ENCODE data around the gene IRF9. TPM values are rescaled to one million over a fixed set of nuclear protein-coding genes. Genes with fewer than 3 reads are reported as not detected.
A peak's percentile ranks its signal among the peaks of the same experiment; 100 is the strongest.
"Not testable (repeated sequence)": the region's sequence is repeated elsewhere in the genome, so short reads cannot be mapped to it uniquely, and the experiment has no call there.

The IRF9 gene
- total RNA-seq, 1 donor from 2014 or later: 43.4 TPM

DNA sequence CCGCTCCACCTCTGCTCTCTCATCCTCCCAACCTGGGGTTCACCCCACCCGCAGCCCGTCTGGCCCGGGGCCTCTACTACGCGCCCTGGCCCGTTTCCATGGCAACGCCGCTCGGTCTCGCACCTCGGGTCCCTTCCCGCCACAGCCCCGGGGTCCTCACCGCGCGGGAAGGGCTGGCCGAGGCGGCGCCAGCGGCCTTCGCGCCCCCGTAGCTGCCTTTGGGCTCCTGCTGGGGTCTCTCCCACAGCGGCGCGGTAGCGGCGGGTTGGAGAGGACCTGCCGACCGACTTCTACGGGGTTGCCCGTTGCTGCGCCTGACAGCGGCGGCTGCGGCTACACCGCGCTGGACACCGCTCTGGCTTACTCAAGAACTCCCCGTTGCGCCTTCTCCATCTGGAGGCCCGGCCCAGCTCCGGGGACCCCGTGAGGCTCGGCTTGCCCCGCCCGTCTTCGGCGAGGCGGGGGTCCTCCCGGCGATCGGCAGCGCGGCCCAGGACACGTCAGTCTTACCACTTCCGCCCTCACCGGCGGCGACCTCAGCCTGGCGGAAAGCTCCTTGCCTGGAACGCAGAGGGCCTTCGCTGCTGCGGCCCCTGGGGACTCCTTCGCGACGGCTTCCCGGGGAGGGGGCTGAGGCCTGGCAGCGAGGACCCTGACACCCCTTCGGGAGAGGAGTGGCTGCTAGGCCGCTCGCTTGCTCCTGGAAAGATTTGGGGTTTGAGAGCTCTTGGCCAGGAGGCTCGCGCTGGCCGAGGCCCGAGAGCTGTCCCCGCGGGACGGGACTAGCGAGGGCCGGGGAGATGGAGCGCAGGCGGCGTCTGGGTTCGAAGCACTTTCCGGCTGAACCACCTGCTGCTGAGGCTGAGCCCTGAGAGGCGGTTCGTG is 34.4 kb downstream of the IRF9 start, which contains the start of gene TM9SF1:
Gene TM9SF1, minus strand, starts transcription at position 256 of the 885 bp plus-strand sequence. CDS start 422 bp downstream, outside the sequence.
- DNase-seq: peak; percentile 83

DNA sequence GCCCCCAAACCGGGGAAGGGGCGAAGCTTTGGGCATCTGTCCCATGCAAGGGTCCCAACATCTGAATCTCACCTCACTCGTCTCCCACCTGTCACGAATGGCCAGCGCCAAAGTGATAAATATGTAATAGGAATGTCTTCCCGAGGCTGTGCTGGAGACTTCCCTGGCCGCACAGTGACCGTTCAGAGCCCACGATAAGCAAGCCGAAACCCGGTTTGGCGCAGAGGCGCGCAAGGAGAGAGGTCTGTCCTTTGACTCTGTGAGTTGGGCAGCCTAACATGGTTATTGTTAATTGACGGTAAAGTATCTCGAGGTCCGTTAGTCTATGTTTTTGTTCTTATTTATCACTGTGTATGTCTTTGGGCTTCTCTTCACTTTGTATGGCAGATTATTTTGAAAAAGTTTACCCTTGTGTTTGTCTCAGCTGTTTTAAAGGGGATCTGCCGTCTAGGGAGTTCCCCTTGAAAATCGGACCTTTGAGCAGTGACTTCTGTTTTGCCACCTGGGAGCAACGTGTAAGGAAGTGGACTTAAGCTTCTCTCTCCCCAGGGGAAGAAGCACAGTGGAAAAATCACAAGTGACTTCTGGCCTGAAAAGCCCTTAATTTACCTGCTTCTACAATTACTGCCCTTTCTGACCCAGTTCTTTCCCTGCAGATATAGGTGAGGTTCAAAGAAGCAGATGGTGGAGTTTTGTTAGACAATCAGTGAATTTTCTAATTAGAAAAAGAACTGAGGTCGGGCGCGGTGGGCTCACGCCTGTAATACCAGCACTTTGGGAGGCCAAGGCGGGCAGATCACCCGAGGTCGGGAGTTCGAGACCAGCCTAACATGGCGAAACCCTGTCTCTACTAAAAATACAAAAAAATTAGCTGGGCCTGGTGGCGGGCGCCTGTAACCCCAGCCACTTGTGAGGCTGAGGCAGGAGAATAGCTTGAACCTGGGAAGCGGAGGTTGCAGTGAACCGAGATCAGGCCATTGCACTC is 35.3 kb downstream of the IRF9 start:
- DNase-seq: peak; percentile 16

DNA sequence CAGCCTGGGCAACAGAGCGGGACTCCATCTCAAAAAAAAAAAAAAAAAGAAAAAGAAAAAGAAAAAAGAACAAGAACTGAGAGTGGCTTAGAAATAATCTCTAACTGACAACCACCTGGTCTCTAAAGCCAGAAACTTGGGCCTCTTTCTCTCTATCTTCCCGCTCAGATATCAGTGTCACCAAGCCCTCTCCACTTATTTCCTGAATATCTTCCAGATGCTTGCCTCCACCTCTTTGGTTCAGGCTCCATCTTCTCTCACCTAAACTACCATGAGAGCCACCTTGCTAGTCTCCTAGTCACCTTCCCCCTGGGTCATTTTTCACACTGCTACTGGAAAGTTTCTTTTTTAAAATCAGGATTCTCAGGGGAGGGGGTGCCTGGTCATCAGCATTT is 36.0 kb downstream of the IRF9 start:
- no peak for DNase-seq

DNA sequence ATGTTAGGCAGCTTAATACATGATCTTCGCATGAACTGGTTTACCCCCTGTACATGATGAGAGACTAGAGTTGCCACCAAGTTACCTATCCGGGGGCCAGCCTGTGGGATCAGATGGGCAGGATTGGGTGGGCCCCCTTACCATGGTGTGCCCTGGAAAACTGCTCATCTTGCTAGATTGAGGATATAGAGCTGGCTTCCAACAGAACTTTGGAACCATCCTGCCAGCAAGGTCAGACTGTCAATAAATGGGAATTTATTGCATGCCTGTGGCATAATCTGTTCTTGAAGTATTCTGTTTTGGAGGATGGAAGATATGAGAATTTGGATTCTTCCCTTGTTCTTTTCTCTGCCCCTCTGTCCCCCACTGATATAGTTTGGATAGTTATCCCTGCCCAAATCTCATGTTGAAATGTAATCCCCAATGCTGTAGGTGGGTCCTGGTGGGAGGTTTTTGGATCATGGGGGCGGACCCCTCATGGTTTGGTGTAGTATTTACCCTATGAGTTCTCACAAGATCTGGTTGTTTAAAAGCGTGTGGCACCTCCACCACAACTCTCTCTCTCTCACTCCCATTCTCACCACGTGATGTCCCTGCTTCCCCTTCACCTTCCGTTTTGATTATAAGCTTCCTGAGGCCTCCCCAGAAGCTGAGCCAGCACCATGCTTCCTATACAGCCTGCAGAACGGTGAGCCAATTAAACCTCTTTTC is 37.9 kb downstream of the IRF9 start:
- no peak for DNase-seq

DNA sequence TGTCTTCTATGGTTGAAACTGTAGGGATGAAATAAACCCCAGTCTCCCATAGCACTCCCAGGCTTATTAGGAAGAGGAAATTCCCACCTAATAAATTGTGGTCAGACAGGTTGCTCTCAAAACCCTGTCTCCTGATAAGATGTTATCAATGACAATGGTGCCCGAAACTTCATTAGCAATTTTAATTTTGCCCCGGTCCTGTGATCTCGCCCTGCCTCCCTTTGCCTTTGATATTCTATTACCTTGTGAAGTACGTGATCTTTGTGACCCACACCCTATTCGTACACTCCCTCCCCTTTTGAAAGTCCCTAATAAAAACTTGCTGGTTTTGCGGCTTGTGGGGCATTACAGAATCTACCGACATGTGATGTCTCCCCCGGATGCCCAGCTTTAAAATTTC is 41.5 kb downstream of the IRF9 start:
- DNase-seq: not testable (repeated sequence)

DNA sequence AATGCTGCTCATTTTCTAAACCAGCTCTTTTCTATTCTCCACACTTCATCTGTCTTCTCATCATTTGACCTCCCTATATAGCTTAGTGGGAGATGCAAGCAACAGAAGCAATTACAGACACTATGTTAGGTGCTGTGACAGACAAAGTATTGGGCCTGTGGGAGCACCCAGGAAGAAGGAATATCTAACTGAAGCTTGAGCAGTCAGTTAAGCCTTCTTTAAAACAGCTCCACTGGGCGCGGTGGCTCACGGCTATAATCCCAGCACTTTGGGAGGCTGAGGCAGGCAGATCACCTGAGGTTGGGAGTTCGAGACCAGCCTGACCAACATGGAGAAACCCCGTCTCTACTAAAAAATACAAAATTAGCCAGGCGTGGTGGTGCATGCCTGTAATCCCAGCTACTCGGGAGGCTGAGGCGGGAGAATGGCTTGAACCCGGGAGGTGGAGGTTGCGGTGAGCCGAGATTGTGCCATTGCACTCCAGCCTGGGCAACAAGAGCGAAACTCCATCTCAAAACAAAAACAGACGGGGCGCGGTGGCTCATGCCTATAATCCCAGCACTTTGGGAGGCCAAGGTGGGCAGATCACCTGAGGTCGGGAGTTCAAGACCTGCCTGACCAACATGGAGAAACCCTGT is 42.3 kb downstream of the IRF9 start:
- DNase-seq: not testable (repeated sequence)

DNA sequence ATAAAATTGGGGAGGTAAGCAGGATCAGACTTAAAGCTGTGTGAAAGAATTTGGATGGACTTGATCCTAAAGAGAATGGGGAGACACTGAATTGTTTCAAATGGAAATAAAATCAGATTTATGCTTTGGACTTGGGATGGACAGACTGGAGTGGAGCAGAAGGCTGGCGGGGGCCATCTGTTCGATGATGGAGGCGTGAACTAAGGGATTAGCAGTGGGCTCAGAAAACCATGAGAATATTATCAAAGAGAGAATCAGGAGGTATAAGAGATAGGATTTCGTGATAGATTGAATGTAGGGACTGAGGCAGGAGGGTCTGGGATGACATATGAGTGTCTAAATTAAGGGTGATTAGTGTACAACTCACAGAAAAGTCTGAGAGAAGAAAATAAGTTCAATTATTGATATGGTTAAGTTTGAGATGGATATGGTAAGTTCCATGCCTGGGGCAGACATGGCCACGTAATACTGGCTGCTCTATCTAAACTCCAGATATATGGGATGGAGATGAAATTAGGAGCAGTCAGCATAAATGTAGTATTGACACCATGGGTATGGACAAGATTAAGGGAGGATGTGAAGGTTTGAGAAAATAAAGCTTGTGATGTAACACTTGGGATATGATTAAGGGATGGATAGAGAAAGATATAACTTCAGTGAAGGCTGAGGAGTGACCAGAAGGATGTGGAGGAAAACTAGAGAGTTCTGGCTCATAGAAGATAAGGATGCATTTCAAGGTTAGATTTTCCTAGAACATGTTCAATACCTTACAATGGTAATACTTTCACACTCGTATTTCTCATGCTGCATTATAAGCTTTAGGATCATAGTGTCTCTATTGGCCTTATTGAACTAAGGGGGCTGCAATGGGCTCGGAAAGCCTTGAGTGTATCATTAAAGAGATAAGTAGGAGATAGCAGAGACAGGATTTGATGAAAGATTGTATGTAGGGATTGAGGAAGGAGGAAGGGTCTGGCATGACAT is 43.4 kb downstream of the IRF9 start:
- DNase-seq: no peak

DNA sequence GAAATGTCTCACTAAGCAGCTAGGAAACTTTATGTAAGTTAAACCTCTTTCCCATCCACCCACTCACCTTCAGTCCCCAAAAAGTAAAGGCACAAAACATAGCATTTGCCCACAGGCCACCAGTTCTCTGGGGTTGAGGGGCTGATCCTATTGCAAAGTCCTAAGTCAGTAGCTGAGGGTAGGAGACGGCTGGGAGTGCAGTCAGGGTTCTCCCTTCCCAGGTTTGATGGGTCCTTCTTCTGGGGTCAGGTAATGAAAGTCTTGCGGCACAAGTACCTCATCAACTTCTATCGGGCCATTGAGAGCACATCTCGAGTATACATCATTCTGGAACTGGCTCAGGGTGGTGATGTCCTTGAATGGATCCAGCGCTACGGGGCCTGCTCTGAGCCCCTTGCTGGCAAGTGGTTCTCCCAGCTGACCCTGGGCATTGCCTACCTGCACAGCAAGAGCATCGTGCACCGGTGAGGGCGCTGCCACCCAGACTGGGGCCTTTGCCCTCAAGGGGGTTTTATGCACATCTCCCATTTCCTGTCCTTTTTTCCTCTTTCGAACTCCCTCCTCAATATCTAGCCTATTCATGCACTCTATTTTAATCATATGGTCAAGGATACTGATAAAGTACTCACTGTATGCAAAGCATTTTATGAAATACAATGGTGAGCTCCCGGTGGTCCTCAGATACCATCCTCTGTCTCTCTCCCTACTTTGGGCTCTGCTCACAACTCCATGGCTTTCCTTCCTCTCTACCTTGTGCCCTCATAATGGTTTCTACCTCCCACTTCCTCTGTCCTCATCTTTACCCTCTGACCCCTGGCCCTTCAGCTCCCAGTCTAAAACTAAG is 45.4 kb downstream of the IRF9 start:
- no peak for DNase-seq

DNA sequence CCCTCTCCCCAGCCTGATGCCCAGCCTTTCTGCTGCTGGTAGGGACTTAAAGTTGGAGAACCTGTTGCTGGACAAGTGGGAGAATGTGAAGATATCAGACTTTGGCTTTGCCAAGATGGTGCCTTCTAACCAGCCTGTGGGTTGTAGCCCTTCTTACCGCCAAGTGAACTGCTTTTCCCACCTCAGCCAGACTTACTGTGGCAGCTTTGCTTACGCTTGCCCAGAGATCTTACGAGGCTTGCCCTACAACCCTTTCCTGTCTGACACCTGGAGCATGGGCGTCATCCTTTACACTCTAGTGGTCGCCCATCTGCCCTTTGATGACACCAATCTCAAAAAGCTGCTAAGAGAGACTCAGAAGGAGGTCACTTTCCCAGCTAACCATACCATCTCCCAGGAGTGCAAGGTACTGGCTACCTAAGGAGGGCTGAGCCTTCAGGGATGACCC is 46.1 kb downstream of the IRF9 start:
- DNase-seq: no peak

DNA sequence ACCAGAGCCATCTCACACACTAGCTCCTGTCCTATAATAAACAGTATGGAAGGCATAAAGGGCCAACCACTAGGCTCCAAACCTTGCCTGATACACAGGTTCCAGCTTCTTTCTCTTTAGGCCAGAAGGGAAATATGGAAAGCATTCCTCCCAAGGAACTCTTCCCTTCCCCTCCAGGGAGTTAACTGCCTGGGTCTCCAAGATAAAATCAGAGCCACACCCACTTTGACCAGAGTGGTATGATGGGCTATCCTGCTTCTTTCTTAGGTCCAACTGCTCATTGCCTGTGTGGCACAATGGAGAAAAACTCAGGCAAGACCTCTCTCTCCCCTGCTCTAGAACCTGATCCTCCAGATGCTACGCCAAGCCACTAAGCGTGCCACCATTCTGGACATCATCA is 46.6 kb downstream of the IRF9 start:
- DNase-seq: no peak

DNA sequence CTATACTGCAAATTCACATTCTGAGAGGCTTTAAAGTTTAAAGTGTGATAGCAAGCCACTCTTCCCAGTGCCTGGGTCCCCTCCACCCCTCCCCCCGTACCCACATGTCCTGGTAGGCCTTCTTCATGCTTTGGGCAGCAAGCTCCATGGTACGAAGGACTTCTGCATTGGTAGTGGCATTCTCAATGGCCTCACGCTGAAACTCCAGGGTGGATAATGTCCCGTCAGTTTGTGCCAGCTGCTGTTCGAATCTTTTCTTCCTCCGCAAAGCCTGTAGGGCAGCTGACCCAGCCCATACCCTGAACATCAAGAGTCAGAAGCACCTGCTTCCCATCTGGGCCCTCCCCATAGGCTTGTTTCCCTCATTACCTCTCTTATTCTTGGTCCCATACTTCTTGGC is 50.2 kb downstream of the IRF9 start:
- no peak for DNase-seq

DNA sequence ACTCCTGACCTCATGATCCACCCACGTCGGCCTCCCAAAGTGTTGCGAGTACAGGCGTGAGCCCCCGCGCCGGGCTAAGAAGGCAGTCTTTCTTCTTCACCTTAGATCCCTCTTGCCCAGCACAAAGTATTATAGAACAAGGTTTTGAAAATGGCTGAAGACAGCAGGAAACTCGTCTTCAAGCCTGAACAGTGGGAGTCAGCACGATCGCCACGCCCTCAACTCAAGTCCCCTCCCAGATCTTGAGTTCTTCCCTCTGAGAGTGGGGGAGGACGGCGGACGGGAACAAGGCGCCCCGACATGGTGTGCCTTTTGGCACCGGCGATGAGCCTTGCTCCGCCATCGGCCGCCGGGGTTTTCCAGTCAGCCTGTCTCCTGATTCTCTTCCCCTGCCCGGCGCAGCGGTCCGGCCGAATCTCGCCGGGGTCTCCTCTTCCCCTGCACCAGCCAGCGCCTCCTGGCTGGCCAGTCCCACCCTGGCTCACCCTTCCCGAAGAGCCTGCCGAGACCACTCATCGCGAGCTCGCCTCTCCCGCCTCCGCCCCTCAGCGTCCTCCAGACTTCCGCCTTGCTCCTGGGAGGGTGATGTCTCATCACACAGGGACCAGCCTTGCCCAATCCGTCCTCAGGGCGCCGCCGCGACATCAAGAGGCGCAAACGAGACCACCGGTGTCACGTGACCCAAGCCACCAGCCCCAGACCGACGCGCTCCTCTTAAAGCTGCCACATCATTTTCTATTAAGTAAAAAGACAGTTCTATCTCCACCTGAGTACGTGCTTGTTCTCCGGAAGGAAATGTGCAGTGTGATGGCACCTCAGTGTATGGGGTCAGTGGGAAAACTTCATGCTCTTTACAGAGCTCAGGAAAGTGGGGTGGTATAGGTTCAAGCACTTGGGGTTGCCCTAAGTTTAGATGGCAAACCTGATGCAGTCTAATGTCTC is 52.1 kb downstream of the IRF9 start, which contains the start of gene CHMP4A:
Gene CHMP4A, minus strand, starts transcription at position 565 of the 942 bp plus-strand sequence. Its CDS starts 49 bp downstream, at position 516.
- peak; percentile 97 for DNase-seq

DNA sequence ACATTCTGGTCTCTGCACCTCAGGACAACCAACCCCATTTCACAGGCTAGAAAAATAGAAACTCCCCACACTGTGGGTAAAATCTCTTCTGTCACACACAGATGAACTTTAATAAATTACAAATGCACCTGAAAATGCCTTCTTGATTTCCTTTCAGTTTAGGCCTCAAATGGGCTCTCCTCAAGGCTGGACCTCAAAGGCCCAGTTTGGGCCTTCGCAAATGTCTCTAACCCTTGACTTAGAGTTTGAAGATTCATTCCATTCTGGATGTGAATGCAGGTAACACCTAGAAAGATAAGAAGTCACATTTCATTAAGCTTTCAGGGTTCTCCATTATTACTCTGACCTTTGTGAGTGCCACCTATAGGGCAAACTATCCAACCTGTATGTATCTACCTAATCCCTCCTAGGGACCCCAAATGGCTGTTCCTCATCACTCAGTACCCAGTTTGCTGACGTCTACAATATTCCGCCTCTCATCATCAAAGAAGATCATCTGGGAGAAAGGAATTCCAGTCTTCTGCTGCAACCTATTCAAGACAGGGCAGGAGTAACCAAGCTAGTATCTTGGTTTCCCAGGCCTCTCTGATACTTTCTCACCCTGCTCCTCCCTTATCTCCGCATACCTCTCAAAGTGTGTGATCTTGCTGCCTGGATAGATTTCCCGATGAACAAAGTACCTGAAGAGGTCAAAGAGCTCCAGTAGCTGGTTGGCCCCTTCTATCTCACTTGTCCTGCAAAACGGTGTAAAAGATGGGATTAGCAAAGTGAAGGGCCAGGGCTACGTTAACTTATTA is 53.0 kb downstream of the IRF9 start:
- DNase-seq: no peak

DNA sequence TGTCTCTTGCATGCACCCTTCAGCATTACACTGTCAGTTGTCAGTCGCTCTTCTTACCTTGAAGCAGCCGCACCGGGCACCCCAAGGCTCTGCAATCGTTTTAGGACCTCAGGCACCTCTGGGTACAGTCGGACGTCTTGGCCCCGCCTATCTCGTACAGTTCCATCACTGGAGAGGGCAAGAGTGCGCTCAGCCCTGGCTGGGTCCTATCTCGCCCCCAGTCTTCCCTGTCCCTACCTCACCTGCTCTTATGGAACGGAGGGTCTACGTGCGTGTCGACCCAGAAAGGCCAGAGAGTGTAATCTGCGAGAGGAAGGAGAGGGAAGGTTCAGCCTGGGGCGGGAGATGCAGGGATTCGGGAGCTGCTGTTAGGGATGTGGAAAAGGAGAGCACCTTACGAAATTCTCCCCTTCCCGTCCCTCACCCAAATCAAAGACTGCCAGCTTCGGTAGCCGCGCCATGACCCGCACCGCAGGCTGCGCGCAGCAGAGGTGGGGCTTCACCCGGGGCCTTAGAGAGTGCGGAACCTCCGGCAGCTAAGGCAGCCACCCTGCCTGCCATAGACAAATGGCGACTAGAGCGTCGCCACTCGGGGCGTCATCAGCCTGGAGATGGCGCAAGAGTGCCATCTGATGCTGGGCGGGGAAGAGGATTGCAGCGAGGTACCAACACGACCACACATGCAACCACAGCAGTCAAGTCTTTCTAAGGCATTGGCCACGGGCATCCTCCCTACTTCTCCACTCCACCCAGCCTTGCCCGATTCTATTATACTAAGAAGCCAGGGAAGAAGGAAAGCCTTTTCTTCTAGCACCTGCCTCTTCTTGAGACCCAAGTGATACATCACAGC is 54.7 kb downstream of the IRF9 start, which contains the start of gene MDP1:
Gene MDP1, minus strand, starts transcription at position 572 of the 850 bp plus-strand sequence. Its CDS starts 111 bp downstream, at position 461.
- DNase-seq: peak; percentile 86
